Hepatocyte (in vitro differentiated cells): ENCODE results near the gene RBMS1.

ENCODE experiments used
- CTCF ChIP-seq: fragments of 200-600 bp; sonication (generic); IDR thresholded peaks from 2 replicates; pipeline ENCODE4 v1.5.1; 2016; ENCODE audit warnings: antibody characterized with exemption, mild to moderate bottlenecking; ENCODE audit not compliant: poor library complexity
- EZH2 ChIP-seq: fragments of 200-600 bp; sonication (generic); IDR thresholded peaks from 2 replicates; pipeline ENCODE4 v1.6.1; 2016; ENCODE audit warnings: antibody characterized with exemption, mild to moderate bottlenecking, borderline replicate concordance

- TF ChIP-seq CTCF = no peak
- TF ChIP-seq EZH2 = no peak
These were observed 101.4 kb downstream of the RBMS1 start for GRCh38 chr2:160392201-160392600.
